HepG2 (cell line): ENCODE measurements around the gene NDUFS1. TPM values are rescaled to one million over a fixed set of nuclear protein-coding genes. Genes with fewer than 3 reads are reported as not detected.

Experiments
- CEBPB ChIP-seq: IDR thresholded peaks from 2 replicates; pipeline ENCODE4 v1.6.1; 2011; ENCODE audit warnings: low read depth, low read length, improper control_type of control experiment, borderline replicate concordance
- HOXA7 ChIP-seq: sonication (generic); formaldehyde crosslinking; IDR thresholded peaks from 2 replicates; pipeline ENCODE4 v1.8.1; 2022; ENCODE audit warnings: mild to moderate bottlenecking, missing genetic modification reagents, moderate library complexity
- IKZF4 ChIP-seq: sonication (generic); formaldehyde crosslinking; IDR thresholded peaks from 2 replicates; pipeline ENCODE4 v1.5.1; 2020; ENCODE audit warnings: borderline replicate concordance, mild to moderate bottlenecking, low read depth, missing genetic modification reagents; ENCODE audit errors: not compliant biosample characterization
- IRF2 ChIP-seq: IDR thresholded peaks from 2 replicates; pipeline ENCODE4 v1.6.1; 2018; ENCODE audit warnings: missing genetic modification reagents, missing compliant biosample characterization
- KLF9 ChIP-seq: IDR thresholded peaks from 2 replicates; pipeline ENCODE4 v1.6.1; 2016; ENCODE audit warnings: low read depth
- MXD4 ChIP-seq: IDR thresholded peaks from 2 replicates; pipeline ENCODE4 v1.6.1; 2016; ENCODE audit warnings: mild to moderate bottlenecking, missing biosample characterization, missing genetic modification reagents
- SNAI1 ChIP-seq: sonication (generic); formaldehyde crosslinking; IDR thresholded peaks from 2 replicates; pipeline ENCODE4 v1.5.0; 2020; ENCODE audit warnings: mild to moderate bottlenecking, missing genetic modification reagents, borderline replicate concordance
- SP1 ChIP-seq, 2 experiments: fragments of 450-650 bp in 1 of 2; sonication (generic) in 1 of 2; formaldehyde crosslinking in 1 of 2; IDR thresholded peaks; 2 replicates each; pipeline versions ENCODE4 v1.4.0 to v1.6.1; 2016 to 2020; ENCODE audit warnings: missing genetic modification reagents in 1 of 2
- ZHX2 ChIP-seq, 2 experiments: sonication (generic) in 1 of 2; formaldehyde crosslinking in 1 of 2; IDR thresholded peaks; 2 replicates each; pipeline versions ENCODE4 v1.6.1 to v1.9.0; 2014 to 2022; ENCODE audit warnings: antibody characterized with exemption in 1 of 2, borderline replicate concordance in 1 of 2, inconsistent platforms in 1 of 2, low read depth in 1 of 2, missing genetic modification reagents in 1 of 2
- ZMYM4 ChIP-seq: sonication (generic); formaldehyde crosslinking; IDR thresholded peaks from 2 replicates; pipeline ENCODE4 v1.8.1; 2023; ENCODE audit warnings: mild to moderate bottlenecking, missing genetic modification reagents
- ZNF30 ChIP-seq: sonication (generic); formaldehyde crosslinking; IDR thresholded peaks from 2 replicates; pipeline ENCODE4 v1.5.0; 2020; ENCODE audit warnings: mild to moderate bottlenecking, missing genetic modification reagents
- ZNF318 ChIP-seq: sonication (generic); formaldehyde crosslinking; IDR thresholded peaks from 2 replicates; pipeline ENCODE4 v1.4.0; 2020; ENCODE audit warnings: mild to moderate bottlenecking, missing genetic modification reagents
- ZNF589 ChIP-seq: sonication (generic); formaldehyde crosslinking; conservative IDR thresholded peaks from 2 replicates; pipeline ENCODE4 v1.8.0; 2022; ENCODE audit warnings: mild to moderate bottlenecking, moderate library complexity, missing genetic modification reagents
- ZNF790 ChIP-seq: sonication (generic); formaldehyde crosslinking; IDR thresholded peaks from 2 replicates; pipeline ENCODE4 v1.8.0; 2022; ENCODE audit warnings: missing genetic modification reagents, mild to moderate bottlenecking, borderline replicate concordance
- polyA plus RNA-seq, 8 experiments: library from polyadenylated mRNA; depleted of rRNA in 3 of 8; stranded (reverse) in 7 of 8; unstranded in 1 of 8; fragments of >200 nt; fragmentation: Illumina TruSeq in 4 of 8; extraction: Trizol in 4 of 8; gene quantifications; 2 replicates each; pipeline versions ENCODE4 v1.2.1 to v1.2.3, GENCODE V29; 2011 to 2016; ENCODE audit warnings: low read depth in 4 of 8, missing spikeins in 1 of 8, mixed read lengths in 1 of 8; ENCODE audit not compliant: insufficient read depth in 1 of 8
- total RNA-seq, 5 experiments: library from RNA; depleted of rRNA; stranded (reverse); fragments of >200 nt; fragmentation: Illumina TruSeq; extraction: Trizol; gene quantifications; 2 replicates each; pipeline ENCODE4 v1.2.3, GENCODE V29; 2016; ENCODE audit warnings: low read depth in 1 of 5

NDUFS1 gene
- total and polyA plus RNA-seq, 2 of the 13 experiments (the other 11 are each of a cell fraction or from before 2014, with no cell fraction given), result 139 to 242 TPM

GRCh38 chr2:206159346-206160124, at the start of gene NDUFS1, which contains the start of gene EEF1B2 (continued):
- TF ChIP-seq ZHX2 (IDR thresholded peaks at IDR 0.05; ENCODE audit: low read depth) (peak; percentile 93), ZHX2 (CRISPR knock-in tag; IDR thresholded peaks at IDR 0.05; ENCODE audit: borderline replicate concordance) (0 out of 2 replicates have a peak, but pooled peaks have one; percentile 41), SNAI1 (CRISPR knock-in tag) (peak; percentile 92), KLF9 (CRISPR knock-in tag) (peak; percentile 69), ZMYM4 (peak; percentile 88), ZNF790 (peak; percentile 67; the same call in 1 of the 2 replicates), IKZF4 (peak; percentile 59), HOXA7 (CRISPR knock-in tag) (no peak), ZNF30 (CRISPR knock-in tag) (no peak), ZNF318 (CRISPR knock-in tag) (no peak), IRF2 (CRISPR knock-in tag) (peak; percentile 86), CEBPB (no peak), SP1 (IDR thresholded peaks at IDR 0.05) (no peak), SP1 (CRISPR knock-in tag; IDR thresholded peaks at IDR 0.05) (0 out of 2 replicates have a peak, but pooled peaks have one; percentile 72), MXD4 (CRISPR knock-in tag) (peak; percentile 60; the same call in 1 of the 2 replicates), ZNF589 (peak; percentile 82)
